Amygdala (tissue), 56 donors: ENCODE results near the gene TSSC4.

Source experiments
- DNase-seq, 56 donors: peaks; one replicate each; lab custom pipeline; 2025; lab: John Stamatoyannopoulos, UW

TSSC4 gene

DNA sequence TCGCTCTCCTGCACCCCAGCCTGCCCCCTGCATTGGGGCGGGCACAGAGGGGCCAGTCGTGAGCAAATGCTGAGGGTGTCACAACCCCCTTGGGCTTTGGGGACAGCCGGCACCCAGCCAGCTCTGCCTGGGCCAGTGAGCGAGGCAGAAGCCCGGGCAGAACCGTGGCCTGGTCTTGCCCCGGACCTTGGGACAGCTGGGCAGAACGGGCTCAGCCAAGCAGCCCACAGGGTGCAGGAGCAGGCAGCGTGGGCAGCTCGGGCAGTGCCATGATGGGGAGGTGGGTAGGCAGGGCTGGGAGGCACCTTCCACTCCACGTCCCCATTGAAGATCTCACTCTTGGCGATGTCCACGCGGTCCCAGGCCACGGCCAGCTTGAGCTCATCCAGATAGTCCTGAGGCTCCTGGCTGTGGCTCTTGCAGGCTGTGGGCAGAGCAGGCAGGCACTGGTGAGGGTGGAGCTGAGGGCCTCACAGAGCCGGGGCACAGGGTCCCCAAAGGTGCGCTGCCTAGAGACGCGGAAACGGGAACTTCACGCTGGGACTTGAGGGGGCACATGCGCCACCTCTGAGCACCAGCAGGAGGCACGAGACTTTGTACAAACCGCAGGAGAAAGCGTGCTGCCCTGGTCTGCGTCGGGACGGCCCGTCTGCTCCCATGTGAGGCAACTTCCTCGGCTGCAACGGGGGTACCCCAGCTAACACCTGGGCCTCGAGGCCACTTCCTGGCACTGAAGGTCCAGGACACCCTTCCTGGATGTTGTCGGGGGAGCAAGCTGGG lies 15.2 kb downstream of the TSSC4 start:
- DNase-seq: no peak

- DNase-seq: no peak
Measured at GRCh38 chr11:2416765-2417164, 16.2 kb downstream of the TSSC4 start.

DNA sequence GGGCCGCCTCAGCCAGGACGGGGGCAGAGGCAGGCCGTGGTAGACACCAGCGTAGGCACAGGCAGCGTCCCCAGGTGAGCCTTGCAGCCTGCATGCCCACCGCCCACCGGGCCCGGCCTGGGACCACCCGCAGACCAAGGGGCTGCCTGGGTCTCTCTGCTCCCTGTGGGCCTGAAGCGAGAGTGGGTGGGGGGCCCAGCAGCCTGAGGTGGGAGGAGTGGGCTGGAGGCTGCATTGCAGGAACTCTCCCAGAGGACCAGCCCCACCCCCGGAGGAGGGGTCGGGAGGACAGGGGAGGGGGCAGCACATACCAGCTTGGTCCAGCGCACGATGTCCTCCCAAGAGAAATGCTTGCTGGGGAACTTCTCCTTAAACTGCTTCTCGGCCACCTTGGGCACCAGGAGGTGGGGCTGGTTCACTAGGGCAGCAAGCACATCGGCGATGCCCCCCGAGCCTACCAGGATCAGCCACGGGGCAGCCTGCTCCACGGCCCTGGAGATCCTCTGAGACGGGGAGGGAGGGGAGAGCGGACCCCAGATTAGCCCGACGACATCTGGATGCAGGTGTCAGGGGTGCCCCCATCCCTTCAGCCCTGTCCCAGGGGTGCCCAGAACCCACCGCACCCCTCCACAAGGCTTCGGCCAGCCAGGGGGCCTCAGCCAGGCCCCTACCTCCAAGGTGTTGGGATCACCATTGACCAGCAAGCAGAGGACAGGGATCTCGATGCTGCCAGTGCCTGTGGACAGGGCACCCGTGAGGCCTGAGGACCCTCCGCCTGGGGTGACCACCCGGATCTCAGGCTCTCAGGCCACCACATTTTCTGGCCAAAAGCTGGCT lies 17.5 kb downstream of the TSSC4 start:
- no peak for DNase-seq

DNA sequence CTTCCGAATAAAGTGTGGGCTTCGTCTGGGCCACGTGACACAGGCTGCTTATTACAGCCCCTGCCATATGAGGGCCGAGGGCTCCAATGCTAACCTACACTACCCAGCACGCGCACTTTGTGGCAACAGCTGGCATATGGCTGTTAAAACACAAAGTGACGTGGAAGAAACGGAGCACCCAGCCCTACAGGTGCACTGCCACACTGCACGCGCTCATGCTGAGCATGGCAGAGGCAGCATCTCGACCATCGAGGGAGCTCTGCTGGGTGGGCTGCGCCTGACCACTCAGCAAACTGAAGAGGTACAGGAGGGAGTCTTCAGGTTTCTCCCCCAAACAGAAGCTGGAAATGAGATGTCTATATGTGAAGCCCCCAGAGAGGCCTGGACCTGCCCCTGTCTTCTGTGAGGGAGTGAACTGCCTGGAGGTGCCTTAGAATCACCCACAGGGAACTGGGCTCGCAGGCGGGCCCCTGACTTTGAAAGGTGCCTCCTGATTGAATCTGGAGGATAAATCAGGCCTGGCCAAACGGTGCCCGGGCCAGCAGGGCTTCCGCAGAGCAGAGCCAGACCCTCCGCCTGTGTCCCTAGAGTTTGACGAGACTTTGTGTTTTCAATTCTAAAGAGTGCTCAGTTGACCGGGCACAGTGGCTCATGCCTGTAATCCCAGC lies 18.3 kb downstream of the TSSC4 start:
- DNase-seq: no peak

- peak in 38 of 56 donors; percentile 8 to 73 (median 35) for DNase-seq
Measured at GRCh38 chr11:2419638-2420501, 19.3 kb downstream of the TSSC4 start.

DNA sequence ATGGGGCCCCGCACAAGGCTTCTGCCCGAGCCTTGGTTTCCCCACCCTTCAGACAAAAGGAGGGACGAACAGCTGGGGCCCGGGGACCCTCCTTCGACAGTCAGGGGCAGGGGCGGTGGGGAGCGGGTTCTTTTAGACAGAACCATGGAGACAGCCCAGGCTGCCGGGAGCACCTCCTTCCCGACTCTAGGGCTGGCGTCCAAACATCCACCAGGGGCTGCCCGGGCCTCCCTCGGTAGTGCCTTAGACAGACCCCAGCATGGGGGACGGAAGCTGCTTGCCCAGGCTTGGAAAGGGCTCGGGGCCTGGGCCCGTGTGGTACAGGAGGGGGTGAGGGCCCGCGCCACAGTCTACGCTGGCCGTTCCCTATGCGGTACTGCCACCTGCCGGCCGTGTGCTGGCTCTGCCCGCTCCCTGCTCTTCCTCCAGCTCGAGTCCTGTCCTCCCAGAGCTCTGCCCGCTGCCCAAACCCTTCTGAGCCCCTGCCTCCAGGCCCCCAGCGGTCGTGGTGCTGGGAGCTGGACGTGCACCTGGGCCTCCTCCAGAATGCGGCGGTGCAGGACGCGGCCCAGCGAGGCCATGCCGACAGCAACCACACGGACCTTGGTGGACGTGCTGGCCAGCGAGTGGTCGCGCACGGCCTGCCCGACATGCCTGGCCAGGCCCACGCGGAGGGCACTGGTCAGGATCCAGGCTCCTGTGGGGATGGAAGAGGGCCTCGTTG lies 20.1 kb downstream of the TSSC4 start:
- DNase-seq: peak in 41 of 56 donors; percentile 11 to 76 (median 45)

- no peak for DNase-seq
Measured at GRCh38 chr11:2421226-2421994, 20.9 kb downstream of the TSSC4 start.

- DNase-seq: no peak
Measured at GRCh38 chr11:2421996-2422395, 21.4 kb downstream of the TSSC4 start.

GRCh38 chr11:2422461-2423156 lies 22.1 kb downstream of the TSSC4 start:
- DNase-seq: no peak

- DNase-seq: no peak
Measured at GRCh38 chr11:2423157-2424025, 22.8 kb downstream of the TSSC4 start.

DNA sequence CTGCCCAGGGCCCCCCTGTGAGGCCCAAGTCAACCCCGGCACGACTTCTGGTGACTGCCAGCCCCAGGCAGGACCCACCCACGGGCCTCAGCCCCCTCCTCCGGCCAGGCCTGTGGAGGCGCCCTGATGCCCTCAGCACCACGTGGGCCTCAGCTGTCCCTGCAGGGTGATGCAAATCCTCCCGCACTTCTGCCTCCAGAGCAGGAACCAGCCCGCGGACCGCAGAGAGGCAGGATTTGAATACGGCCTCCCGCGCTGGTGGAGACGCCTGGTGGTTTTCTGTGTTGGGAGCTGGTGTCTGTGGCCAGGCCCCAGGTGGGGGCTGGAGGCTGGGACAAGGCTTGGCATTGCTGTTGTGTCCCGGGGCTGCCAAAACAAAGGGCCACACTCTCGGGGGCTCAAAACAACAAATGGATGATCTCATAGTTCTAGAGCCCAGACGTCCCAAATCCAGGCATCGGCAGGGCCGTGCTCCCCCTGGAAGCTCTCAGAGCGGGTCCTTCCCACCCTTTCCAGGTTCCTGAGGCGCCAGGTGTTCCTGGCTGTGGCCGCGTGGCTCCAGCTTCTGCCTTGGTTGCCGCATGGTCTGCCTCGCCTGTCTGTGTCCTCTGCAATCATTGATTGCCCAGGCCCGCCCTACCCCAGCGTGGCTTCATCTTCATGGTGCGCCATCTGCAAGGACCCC lies 24.4 kb downstream of the TSSC4 start:
- DNase-seq: no peak

GRCh38 chr11:2425506-2425905 lies 25.0 kb downstream of the TSSC4 start:
- DNase-seq: no peak

DNA sequence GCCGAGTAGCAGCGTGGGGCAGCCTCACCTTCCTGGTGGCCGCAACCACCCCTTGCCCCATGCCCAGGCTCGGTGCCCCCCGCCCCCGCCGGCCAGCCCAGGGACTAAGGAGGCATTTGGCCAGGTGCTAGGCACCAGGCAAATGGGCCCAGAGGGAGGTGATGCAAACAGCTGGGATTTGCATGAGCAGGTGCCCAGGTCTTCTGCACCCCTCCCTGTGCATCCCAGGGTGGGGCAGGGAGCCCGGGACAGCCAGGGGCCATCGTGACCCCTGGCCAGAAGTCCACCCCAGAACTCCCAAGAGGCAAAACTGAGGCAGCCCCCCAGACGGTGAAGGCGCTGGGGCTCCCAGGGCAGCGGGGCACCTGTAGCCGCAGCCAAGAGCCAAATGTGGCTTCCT lies 25.7 kb downstream of the TSSC4 start:
- no peak for DNase-seq

- no peak for DNase-seq
Measured at GRCh38 chr11:2426826-2427521, 26.4 kb downstream of the TSSC4 start.

DNA sequence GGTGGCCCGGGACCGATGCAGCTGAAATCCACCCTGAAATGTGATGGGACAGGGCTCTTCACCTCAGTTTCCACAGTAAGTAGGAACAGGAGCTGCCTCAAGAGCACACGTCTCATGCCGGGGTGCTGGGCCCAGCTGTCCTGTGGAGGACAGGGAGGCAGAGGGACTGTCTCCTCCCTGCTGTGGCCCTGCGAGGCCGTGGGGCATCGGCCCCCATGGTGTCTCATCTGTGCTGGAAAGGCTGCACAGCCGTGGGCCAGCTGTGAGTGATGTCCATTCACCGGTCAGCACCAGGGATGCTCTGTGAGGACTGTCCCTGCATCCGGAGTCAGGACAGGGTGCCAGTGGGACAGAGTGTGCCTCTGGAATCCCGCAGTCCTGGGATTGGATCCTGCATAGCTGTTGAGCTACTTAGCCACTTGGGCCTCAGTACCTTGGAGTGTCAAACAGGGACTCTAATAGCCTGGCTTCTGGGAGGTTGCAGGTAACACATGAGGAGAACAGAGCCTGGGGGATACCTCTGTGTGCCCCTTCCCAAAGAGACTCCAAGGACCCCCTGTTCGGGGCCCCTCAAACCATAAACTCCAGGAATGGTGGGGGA lies 27.3 kb downstream of the TSSC4 start:
- no peak for DNase-seq
